A673 (cell line): ENCODE measurements around the gene RABGGTA. TPM values are rescaled to one million over a fixed set of nuclear protein-coding genes. Genes with fewer than 3 reads are reported as not detected.

ENCODE experiments used
- BruUV-seq: library from RNA; stranded (reverse); fragments of 400-500 nt; replicated peaks from 2 replicates; lab custom pipeline; 2021; lab: Mats Ljungman, UMichigan
- CTCF ChIA-PET: fragments of 300-600 bp; sonication (Branson Sonifier 250); formaldehyde crosslinking; loops from one replicate; lab custom pipeline; 2022; ENCODE audit warnings: antibody characterized with exemption; lab: Charles Lee
- POLR2A ChIA-PET: fragments of 300-600 bp; sonication (Branson Sonifier 250); formaldehyde crosslinking; loops from one replicate; lab custom pipeline; 2022; ENCODE audit warnings: antibody characterized with exemption; ENCODE audit not compliant: low non-redundant PET; lab: Charles Lee
- DNase-seq: peaks from one replicate; pipeline ENCODE4 v3.0.0-alpha.2; 2015; ENCODE audit warnings: low spot score
- H3K27ac ChIP-seq: fragments of 200-600 bp; sonication (generic); 2 replicates; pipeline ENCODE4 v1.5.1; 2016; ENCODE audit warnings: mixed run types, low read depth, mild to moderate bottlenecking, mixed read lengths, antibody characterized with exemption, low read length; ENCODE audit not compliant: poor library complexity, severe bottlenecking
- H3K27me3 ChIP-seq: fragments of 200-600 bp; sonication (generic); replicated peaks from 2 replicates; pipeline ENCODE4 v1.6.1; 2017; ENCODE audit warnings: mixed run types, low read depth, mild to moderate bottlenecking, mixed read lengths, antibody characterized with exemption, low read length; ENCODE audit not compliant: insufficient read depth, poor library complexity
- H3K36me3 ChIP-seq: fragments of 200-600 bp; sonication (generic); 2 replicates; pipeline ENCODE4 v1.6.1; 2016; ENCODE audit warnings: mixed run types, mild to moderate bottlenecking, mixed read lengths, antibody characterized with exemption, low read length; ENCODE audit not compliant: insufficient read depth, poor library complexity, severe bottlenecking
- H3K4me1 ChIP-seq: fragments of 200-600 bp; sonication (generic); 2 replicates; pipeline ENCODE4 v1.6.1; 2017; ENCODE audit warnings: mixed run types, mild to moderate bottlenecking, mixed read lengths, antibody characterized with exemption, low read length; ENCODE audit not compliant: insufficient read depth, poor library complexity, severe bottlenecking
- H3K4me3 ChIP-seq: fragments of 200-600 bp; sonication (generic); 2 replicates; pipeline ENCODE4 v1.5.1; 2016; ENCODE audit warnings: low read depth, mixed run types, mild to moderate bottlenecking, mixed read lengths, low read length; ENCODE audit not compliant: poor library complexity, severe bottlenecking
- H3K9me3 ChIP-seq: fragments of 200-600 bp; sonication (generic); 2 replicates; pipeline ENCODE4 v1.6.1; 2016; ENCODE audit warnings: mixed run types, low read depth, mild to moderate bottlenecking, mixed read lengths, antibody characterized with exemption, low read length; ENCODE audit not compliant: poor library complexity, severe bottlenecking
- EZH2 ChIP-seq: fragments of 200-600 bp; sonication (generic); IDR thresholded peaks from 2 replicates; pipeline ENCODE4 v1.6.1; 2017; ENCODE audit warnings: borderline replicate concordance, low read depth, mild to moderate bottlenecking, mixed read lengths, antibody characterized with exemption, low read length; ENCODE audit not compliant: poor library complexity, severe bottlenecking
- intact Hi-C: fragments of 100-400 bp; cut with micrococcal nuclease; formaldehyde crosslinking; loops from one replicate; pipeline ENCODE4 v1.10.0; 2022; ENCODE audit not compliant: unreplicated experiment
- total RNA-seq: library from RNA; stranded (reverse); gene quantifications from 2 replicates; pipeline ENCODE4 v1.2.3, GENCODE V29; 2021
- TF ChIP-seq, protein P1 (sequence below): fragments of 300-800, 200-600 bp; sonication (generic); conservative IDR thresholded peaks from 2 replicates; pipeline ENCODE4 v1.5.1; 2017; ENCODE audit warnings: low read depth, mild to moderate bottlenecking, antibody characterized with exemption, low read length, moderate library complexity, mixed read lengths

Gene RABGGTA
- total RNA-seq, 1 experiment from 2014 or later = 22.2 TPM

DNA sequence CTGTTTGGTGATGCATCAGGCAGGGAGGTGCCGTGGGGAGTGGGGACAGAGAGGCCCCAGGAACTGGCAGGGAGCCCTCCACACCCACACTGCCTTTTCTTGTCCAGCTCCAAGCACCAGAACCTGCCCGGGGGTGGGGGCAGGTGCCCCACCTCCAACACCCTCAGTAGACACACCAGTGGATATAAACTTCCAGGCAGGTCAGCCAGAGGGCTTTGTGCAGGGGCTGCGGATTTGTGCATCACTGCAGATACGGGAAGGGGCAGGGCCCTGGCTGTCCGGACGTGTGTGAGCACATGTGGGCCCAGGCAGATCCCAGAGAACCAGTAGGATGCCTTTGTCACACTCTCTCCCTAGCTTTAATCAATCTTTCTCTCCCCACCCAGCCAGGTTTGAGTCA lies 7.1 kb downstream of the RABGGTA start:
- POLR2A ChIA-PET = no interaction called here
- Histone ChIP-seq H3K9me3 (no peaks in the 10 kb centered on the region), H3K36me3 (no peaks in the 10 kb centered on the region), H3K4me3 (no peak overlapping the region), H3K27me3 (no peaks in the 10 kb centered on the region), H3K4me1 (no peaks in the 10 kb centered on the region), H3K27ac (no peak overlapping the region)
- DNase-seq = no peak
- no TSS peak for BruUV-seq
- TF ChIP-seq, protein P1, sequence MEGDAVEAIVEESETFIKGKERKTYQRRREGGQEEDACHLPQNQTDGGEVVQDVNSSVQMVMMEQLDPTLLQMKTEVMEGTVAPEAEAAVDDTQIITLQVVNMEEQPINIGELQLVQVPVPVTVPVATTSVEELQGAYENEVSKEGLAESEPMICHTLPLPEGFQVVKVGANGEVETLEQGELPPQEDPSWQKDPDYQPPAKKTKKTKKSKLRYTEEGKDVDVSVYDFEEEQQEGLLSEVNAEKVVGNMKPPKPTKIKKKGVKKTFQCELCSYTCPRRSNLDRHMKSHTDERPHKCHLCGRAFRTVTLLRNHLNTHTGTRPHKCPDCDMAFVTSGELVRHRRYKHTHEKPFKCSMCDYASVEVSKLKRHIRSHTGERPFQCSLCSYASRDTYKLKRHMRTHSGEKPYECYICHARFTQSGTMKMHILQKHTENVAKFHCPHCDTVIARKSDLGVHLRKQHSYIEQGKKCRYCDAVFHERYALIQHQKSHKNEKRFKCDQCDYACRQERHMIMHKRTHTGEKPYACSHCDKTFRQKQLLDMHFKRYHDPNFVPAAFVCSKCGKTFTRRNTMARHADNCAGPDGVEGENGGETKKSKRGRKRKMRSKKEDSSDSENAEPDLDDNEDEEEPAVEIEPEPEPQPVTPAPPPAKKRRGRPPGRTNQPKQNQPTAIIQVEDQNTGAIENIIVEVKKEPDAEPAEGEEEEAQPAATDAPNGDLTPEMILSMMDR = no peak
- no peak for TF ChIP-seq EZH2
- CTCF ChIA-PET = no interaction called here
- intact Hi-C loops = no loop called here

DNA sequence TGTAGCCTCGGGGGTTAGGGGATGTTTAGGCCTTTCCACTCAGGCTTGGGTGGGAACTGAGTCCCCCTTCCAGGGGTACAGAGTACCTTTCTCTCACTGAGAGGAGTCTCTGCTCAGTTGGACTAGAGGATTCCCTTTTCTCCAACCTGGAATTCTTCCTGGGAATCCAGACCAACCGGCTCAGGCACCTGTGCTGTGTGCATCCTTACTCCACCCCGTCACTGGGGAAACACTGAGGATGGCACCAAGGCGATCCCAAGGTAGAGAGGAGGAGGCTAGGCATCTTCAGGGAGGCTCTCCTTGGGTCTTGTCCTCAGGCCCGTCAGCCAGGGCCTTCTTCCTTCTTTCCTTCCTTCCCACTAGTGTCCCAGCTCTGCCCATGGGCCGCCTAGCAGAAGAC lies 7.5 kb downstream of the RABGGTA start:
- no peak for DNase-seq
- BruUV-seq = no TSS peak
- Histone ChIP-seq H3K9me3 (no peaks in the 10 kb centered on the region), H3K4me3 (no peak overlapping the region), H3K36me3 (no peaks in the 10 kb centered on the region), H3K27ac (no peak overlapping the region), H3K27me3 (no peaks in the 10 kb centered on the region), H3K4me1 (no peaks in the 10 kb centered on the region)
- ChIA-PET CTCF (no interaction called here), POLR2A (no interaction called here)
- intact Hi-C loops = no loop called here
- TF ChIP-seq, protein P1 = no peak
- TF ChIP-seq EZH2 = no peak

DNA sequence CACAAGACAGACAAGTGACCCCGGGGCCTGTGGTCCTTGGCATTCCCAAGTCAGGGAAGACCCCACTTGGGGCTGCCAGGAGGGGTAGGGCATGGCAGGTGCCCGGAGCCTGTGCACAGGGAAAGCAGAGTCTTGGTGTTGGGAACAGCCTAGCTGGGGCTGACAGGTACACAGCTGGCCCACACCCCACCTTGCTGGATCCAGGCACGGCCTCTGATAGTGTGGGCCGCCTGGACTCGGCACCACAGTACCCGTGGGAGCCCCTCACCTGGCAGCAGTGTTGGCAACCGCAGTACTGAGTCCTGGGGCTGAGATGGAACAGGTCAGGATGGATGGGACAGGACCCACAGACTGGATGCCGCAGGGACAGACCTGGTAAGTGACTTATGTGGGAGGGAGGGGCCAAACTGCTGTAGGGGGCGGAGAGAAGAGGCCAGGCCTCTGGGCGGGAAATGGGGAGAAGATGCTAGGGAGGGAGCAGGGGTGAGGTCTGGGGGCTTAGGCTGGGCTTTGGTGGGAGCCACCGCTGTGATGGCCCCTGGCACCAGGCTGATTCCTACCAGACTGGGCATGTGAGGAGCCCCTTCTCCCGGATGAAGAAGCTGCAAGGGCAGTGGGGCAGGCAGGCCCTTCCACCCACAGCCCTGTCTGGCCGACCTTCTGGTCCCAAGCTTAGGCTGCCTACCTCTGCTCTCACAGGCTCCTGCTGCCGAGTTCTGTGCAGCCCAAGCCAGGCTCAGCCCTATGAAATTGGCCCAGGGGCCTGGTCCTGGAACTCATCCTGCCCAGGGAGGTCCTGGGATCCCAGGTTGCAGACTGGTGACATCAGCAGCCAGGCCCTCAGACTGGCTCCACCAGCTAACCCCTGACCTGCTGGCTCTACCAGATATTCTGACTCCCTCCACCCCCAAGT lies 8.3 kb downstream of the RABGGTA start, which contains the start of gene TGM1:
Gene TGM1 (minus strand): TSS at position 357 of the 913 bp plus-strand sequence. CDS start 825 bp downstream, outside the sequence.
- Histone ChIP-seq H3K4me1 (no peaks in the 10 kb centered on the region), H3K27ac (no peak within 1 kb of the TSS), H3K9me3 (no peaks in the 10 kb centered on the region), H3K27me3 (no peaks in the 10 kb centered on the region), H3K36me3 (no peaks in the 10 kb centered on the region), H3K4me3 (no peak within 1 kb of the TSS)
- TF ChIP-seq EZH2 = no peak
- TF ChIP-seq, protein P1 = no peak
- POLR2A ChIA-PET = interaction anchor here (0.8 kb wide), 1 partner anchor 8 kb away, joined by 5 read pairs; no protein-coding TSS in a partner anchor
- intact Hi-C loops = no loop called here
- BruUV-seq = no TSS peak
- no peak for DNase-seq
- CTCF ChIA-PET = no interaction called here
